ENCODE results near the gene WWOX. TPM values are rescaled to one million over a fixed set of nuclear protein-coding genes. Genes with fewer than 3 reads are reported as not detected.

The WWOX gene
- total and polyA plus RNA-seq, 2 of the 8 experiments (the other 6 are each of a cell fraction or from before 2014, with no cell fraction given) = 5.4 to 16.7 TPM

- H3K4me2 ChIP-seq (ENCODE audit: insufficient read depth in 1 of 2, low read depth in 2 of 2, low read length in 2 of 2) = no peak overlapping the region
Observed at GRCh38 chr16:78317564-78318240, 218.2 kb downstream of the WWOX start.

More at GRCh38 chr16:78317564-78318240, 218.2 kb downstream of the WWOX start:
- Histone ChIP-seq H4K5ac (ENCODE audit: insufficient read length, low read depth, low read length) (no peak overlapping the region), H3K9me3 (ENCODE audit: insufficient read depth in 2 of 2, low read depth in 1 of 2, low read length in 1 of 2) (no peaks in the 10 kb centered on the region), H4K8ac (ENCODE audit: extremely low read depth, insufficient read depth, low read length) (no peak overlapping the region), H3K9ac (replicated peaks in 1 of 4; ENCODE audit: extremely low read depth in 1 of 4, low read depth in 3 of 4, low read length in 3 of 4) (no peak overlapping the region), H3K56ac (replicated peaks; ENCODE audit: insufficient read length, low read depth, low read length) (no peak overlapping the region), H3K36me3 (ENCODE audit: control insufficient read depth in 2 of 4, insufficient read depth in 4 of 4, low read length in 3 of 4) (no peaks in the 10 kb centered on the region), H2BK5ac (ENCODE audit: low read depth, low read length) (no peak overlapping the region), H2AFZ (ENCODE audit: low read length) (no peak overlapping the region), H2BK120ac (replicated peaks; ENCODE audit: low read depth, low read length) (no peak overlapping the region), H3K4ac (replicated peaks; ENCODE audit: insufficient read length, low read depth, low read length) (peak overlapping the region; percentile 41), H2BK12ac (ENCODE audit: low read depth, low read length) (no peak overlapping the region), H4K91ac (replicated peaks; ENCODE audit: insufficient read length, low read length) (peak overlapping the region; percentile 76), H2BK15ac (ENCODE audit: low read length) (no peak overlapping the region), H3K23me2 (ENCODE audit: low read depth, low read length) (no peaks in the 10 kb centered on the region), H3K79me2 (ENCODE audit: control insufficient read depth in 1 of 2, insufficient read depth in 2 of 2, low read length in 2 of 2) (no peaks in the 10 kb centered on the region), H3K27me3 (replicated peaks in 1 of 4; ENCODE audit: control insufficient read depth in 3 of 4, extremely low read depth in 1 of 4, insufficient read depth in 3 of 4, low read length in 3 of 4) (no peaks in the 10 kb centered on the region), H3K4me3 (ENCODE audit: extremely low read depth in 1 of 4, insufficient read depth in 2 of 4, low read depth in 3 of 4, low read length in 4 of 4) (no peak overlapping the region), H3K79me1 (ENCODE audit: low read depth, low read length) (no peaks in the 10 kb centered on the region), H2BK20ac (ENCODE audit: low read length) (0 out of 2 replicates have a peak overlapping the region, but pooled peaks have one; percentile 4), H3K14ac (ENCODE audit: insufficient read length) (no peak overlapping the region), H3K4me1 (replicated peaks in 1 of 4; ENCODE audit: control insufficient read depth in 3 of 4, insufficient read depth in 4 of 4, low read length in 3 of 4) (peaks cover 2 to 11% (median 7%) of the 10 kb centered on the region in 4 experiments; a peak in 4 of 7 replicates), H3K23ac (ENCODE audit: insufficient read length) (no peak overlapping the region), H3K27ac (ENCODE audit: low read depth, low read length) (no peak overlapping the region), H2AK5ac (ENCODE audit: low read depth, low read length) (no peak overlapping the region), H3K18ac (ENCODE audit: extremely low read depth, low read length) (no peak overlapping the region), H4K20me1 (replicated peaks in 1 of 2; ENCODE audit: control insufficient read depth in 1 of 2, insufficient read depth in 2 of 2, low read length in 2 of 2) (no peaks in the 10 kb centered on the region)
- TF ChIP-seq RAD21 (IDR thresholded peaks at IDR 0.05 in 1 of 2, conservative IDR thresholded peaks at IDR 0.05 in 1 of 2; ENCODE audit: low read depth in 2 of 2, low read length in 2 of 2) (no peak), BRCA1 (IDR thresholded peaks at IDR 0.05; ENCODE audit: low read depth, low read length) (no peak), MAFK (IDR thresholded peaks at IDR 0.05; ENCODE audit: low read depth, low read length) (no peak)
- FAIRE-seq (no peak), DNase-seq (ENCODE audit: low read depth in 1 of 2, low spot score in 2 of 2) (no peak)
- 87% methylated on average over 11 of the region's 11 CpGs; no CpG with 5 or more reads in 1 of the 2 experiments for WGBS, 2 experiments (ENCODE audit: extremely low coverage in 1 of 2, insufficient coverage in 1 of 2, insufficient read length in 1 of 2, insufficient replicate concordance in 2 of 2, low coverage in 1 of 2, low lambda C conversion rate in 2 of 2, missing lambda C conversion rate in 1 of 2)
- ChIA-PET CTCF (ENCODE audit: partially characterized antibody) (no interaction called here), POLR2A (ENCODE audit: partially characterized antibody) (no interaction called here)

All from H1 (cell line).